ENCODE data around the gene TRMT44.

Gene TRMT44

GRCh38 chr4:8506373-8507195 is 66.0 kb downstream of the TRMT44 start:
- DNase-seq (ENCODE audit: extremely low spot score), result no peak
- CTCF ChIA-PET, result no interaction called here
- POLR2A ChIA-PET, result no interaction called here
- no peak for TF ChIP-seq ZNF384 (IDR thresholded peaks at IDR 0.05)
- TF ChIP-seq SP1 (IDR thresholded peaks at IDR 0.05), result no peak
- no peak for TF ChIP-seq PKNOX1 (IDR thresholded peaks at IDR 0.05)
- no peak for TF ChIP-seq CTBP1 (IDR thresholded peaks at IDR 0.05; ENCODE audit: borderline replicate concordance)
- TF ChIP-seq NFRKB (IDR thresholded peaks at IDR 0.05), result no peak
- no peak for TF ChIP-seq L3MBTL2 (conservative IDR thresholded peaks at IDR 0.05)
- no peak for TF ChIP-seq FOXK2 (IDR thresholded peaks at IDR 0.05)
- TF ChIP-seq FOXM1 (IDR thresholded peaks at IDR 0.05; ENCODE audit: borderline replicate concordance), result no peak
- TF ChIP-seq HDGF (IDR thresholded peaks at IDR 0.05; ENCODE audit: borderline replicate concordance), result no peak

- ChIA-PET POLR2A (no interaction called here), CTCF (no interaction called here)
- TF ChIP-seq PKNOX1 (IDR thresholded peaks at IDR 0.05), result no peak
- no peak for TF ChIP-seq CTBP1 (IDR thresholded peaks at IDR 0.05; ENCODE audit: borderline replicate concordance)
- TF ChIP-seq TARDBP (IDR thresholded peaks at IDR 0.05), result no peak
- TF ChIP-seq ZNF384 (IDR thresholded peaks at IDR 0.05), result no peak
- no peak for TF ChIP-seq FOXK2 (IDR thresholded peaks at IDR 0.05)
- TF ChIP-seq FOXM1 (IDR thresholded peaks at IDR 0.05; ENCODE audit: borderline replicate concordance), result no peak
- no peak for TF ChIP-seq SP1 (IDR thresholded peaks at IDR 0.05)
- no peak for TF ChIP-seq SUZ12 (IDR thresholded peaks at IDR 0.05)
- no peak for TF ChIP-seq NFRKB (IDR thresholded peaks at IDR 0.05)
- no peak for TF ChIP-seq ARNT (IDR thresholded peaks at IDR 0.05)
- TF ChIP-seq L3MBTL2 (conservative IDR thresholded peaks at IDR 0.05), result no peak
- no peak for TF ChIP-seq ELF4 (IDR thresholded peaks at IDR 0.05)
- TF ChIP-seq HDGF (IDR thresholded peaks at IDR 0.05; ENCODE audit: borderline replicate concordance), result no peak
- no peak for TF ChIP-seq FOXA1 (IDR thresholded peaks at IDR 0.05)
- TF ChIP-seq BHLHE40 (IDR thresholded peaks at IDR 0.05; ENCODE audit: borderline replicate concordance), result no peak
- no peak for DNase-seq (ENCODE audit: extremely low spot score)
These were observed 66.6 kb downstream of the TRMT44 start for GRCh38 chr4:8507196-8507570.

GRCh38 chr4:8507624-8508023 is 67.0 kb downstream of the TRMT44 start:
- TF ChIP-seq NFRKB (IDR thresholded peaks at IDR 0.05) (no peak), LEF1 (IDR thresholded peaks at IDR 0.05; ENCODE audit: borderline replicate concordance) (no peak), HDGF (IDR thresholded peaks at IDR 0.05; ENCODE audit: borderline replicate concordance) (no peak), ZNF384 (IDR thresholded peaks at IDR 0.05) (no peak), SP1 (IDR thresholded peaks at IDR 0.05) (no peak), ELF4 (IDR thresholded peaks at IDR 0.05) (no peak), FOXA1 (IDR thresholded peaks at IDR 0.05) (no peak), BHLHE40 (IDR thresholded peaks at IDR 0.05; ENCODE audit: borderline replicate concordance) (no peak)
- CTCF ChIA-PET, result no interaction called here
- POLR2A ChIA-PET, result no interaction called here
- DNase-seq (ENCODE audit: extremely low spot score), result no peak

GRCh38 chr4:8508266-8508665 is 67.7 kb downstream of the TRMT44 start:
- ChIA-PET CTCF (no interaction called here), POLR2A (no interaction called here)
- no peak for TF ChIP-seq SUZ12 (IDR thresholded peaks at IDR 0.05)
- TF ChIP-seq ELF4 (IDR thresholded peaks at IDR 0.05), result no peak
- no peak for TF ChIP-seq TARDBP (IDR thresholded peaks at IDR 0.05)
- no peak for TF ChIP-seq SP1 (IDR thresholded peaks at IDR 0.05)
- TF ChIP-seq HDGF (IDR thresholded peaks at IDR 0.05; ENCODE audit: borderline replicate concordance), result no peak
- TF ChIP-seq ZNF384 (IDR thresholded peaks at IDR 0.05), result no peak
- no peak for TF ChIP-seq L3MBTL2 (conservative IDR thresholded peaks at IDR 0.05)
- DNase-seq (ENCODE audit: extremely low spot score), result no peak

GRCh38 chr4:8508740-8509139 is 68.2 kb downstream of the TRMT44 start:
- ChIA-PET CTCF (interaction anchor here (0.5 kb wide), 1 partner anchor 13 kb away, joined by 3 read pairs; no protein-coding TSS in a partner anchor), POLR2A (no interaction called here)
- TF ChIP-seq FOXM1 (IDR thresholded peaks at IDR 0.05; ENCODE audit: borderline replicate concordance), result no peak
- no peak for TF ChIP-seq FOXK2 (IDR thresholded peaks at IDR 0.05)
- no peak for TF ChIP-seq ZNF384 (IDR thresholded peaks at IDR 0.05)
- TF ChIP-seq L3MBTL2 (conservative IDR thresholded peaks at IDR 0.05), result no peak
- no peak for TF ChIP-seq SP1 (IDR thresholded peaks at IDR 0.05)
- no peak for TF ChIP-seq ELF4 (IDR thresholded peaks at IDR 0.05)
- no peak for TF ChIP-seq FOXA1 (IDR thresholded peaks at IDR 0.05)
- no peak for TF ChIP-seq PKNOX1 (IDR thresholded peaks at IDR 0.05)
- TF ChIP-seq HDGF (IDR thresholded peaks at IDR 0.05; ENCODE audit: borderline replicate concordance), result no peak
- no peak for TF ChIP-seq SUZ12 (IDR thresholded peaks at IDR 0.05)
- TF ChIP-seq TARDBP (IDR thresholded peaks at IDR 0.05), result no peak
- TF ChIP-seq BHLHE40 (IDR thresholded peaks at IDR 0.05; ENCODE audit: borderline replicate concordance), result no peak
- TF ChIP-seq LEF1 (IDR thresholded peaks at IDR 0.05; ENCODE audit: borderline replicate concordance), result no peak
- TF ChIP-seq ARNT (IDR thresholded peaks at IDR 0.05), result no peak
- TF ChIP-seq NFRKB (IDR thresholded peaks at IDR 0.05), result no peak
- TF ChIP-seq CTBP1 (IDR thresholded peaks at IDR 0.05; ENCODE audit: borderline replicate concordance), result no peak
- no peak for DNase-seq (ENCODE audit: extremely low spot score)

GRCh38 chr4:8509311-8509950 is 68.9 kb downstream of the TRMT44 start:
- no peak for TF ChIP-seq BHLHE40 (IDR thresholded peaks at IDR 0.05; ENCODE audit: borderline replicate concordance)
- no peak for TF ChIP-seq ARNT (IDR thresholded peaks at IDR 0.05)
- TF ChIP-seq TARDBP (IDR thresholded peaks at IDR 0.05), result no peak
- no peak for TF ChIP-seq ELF4 (IDR thresholded peaks at IDR 0.05)
- TF ChIP-seq PKNOX1 (IDR thresholded peaks at IDR 0.05), result no peak
- DNase-seq (ENCODE audit: extremely low spot score), result no peak
- CTCF ChIA-PET, result interaction anchor here (0.5 kb wide), 1 partner anchor 13 kb away, joined by 3 read pairs; no protein-coding TSS in a partner anchor
- POLR2A ChIA-PET, result no interaction called here
